GM19043 (cell line): ENCODE data around the gene ZNF470.

Source experiments
- ATAC-seq: cut with Tn5 transposase; IDR thresholded peaks from one replicate; pipeline ENCODE4 v1.9.1; 2021; ENCODE audit warnings: low read depth; ENCODE audit not compliant: unreplicated experiment

ZNF470 gene

GRCh38 chr19:56608274-56608964 lies 41.2 kb downstream of the ZNF470 start:
- no peak for ATAC-seq

GRCh38 chr19:56611288-56611687 lies 44.0 kb downstream of the ZNF470 start:
- ATAC-seq: no peak

- ATAC-seq: no peak
Measured at GRCh38 chr19:56612737-56613136, 45.5 kb downstream of the ZNF470 start.

- ATAC-seq: no peak
Measured at GRCh38 chr19:56613639-56614038, 46.4 kb downstream of the ZNF470 start.

GRCh38 chr19:56617531-56617930 lies 50.3 kb downstream of the ZNF470 start:
- no peak for ATAC-seq

- no peak for ATAC-seq
Measured at GRCh38 chr19:56619121-56619520, 51.9 kb downstream of the ZNF470 start.

GRCh38 chr19:56622374-56622773 lies 55.1 kb downstream of the ZNF470 start:
- ATAC-seq: no peak

- no peak for ATAC-seq
Measured at GRCh38 chr19:56623006-56623405, 55.7 kb downstream of the ZNF470 start.

- ATAC-seq: no peak
Measured at GRCh38 chr19:56625708-56626107, 58.4 kb downstream of the ZNF470 start.

- no peak for ATAC-seq
Measured at GRCh38 chr19:56633021-56633420, 65.8 kb downstream of the ZNF470 start.

- no peak for ATAC-seq
Measured at GRCh38 chr19:56637976-56638555, 70.8 kb downstream of the ZNF470 start.
